Stimulated activated CD4-positive, alpha-beta T cell treated with anti-CD3 and anti-CD28 coated beads, TNF-alpha, amount 100 ng/mL, for 24 hours (primary cell): Measurements from ENCODE around the gene TMC1.
"Not testable (repeated sequence)": the region's sequence is repeated elsewhere in the genome, so short reads cannot be mapped to it uniquely, and the experiment has no call there.

ENCODE experiments used
- DNase-seq, 3 experiments: peaks; one replicate each; pipeline ENCODE4 v3.0.0-alpha.2; 2020; ENCODE audit warnings: low read depth in 3 of 3

TMC1 gene

GRCh38 chr9:72817413-72817812 lies 296.0 kb downstream of the TMC1 start:
- no peak for DNase-seq

GRCh38 chr9:72818385-72818784 lies 297.0 kb downstream of the TMC1 start:
- DNase-seq = no peak

DNA sequence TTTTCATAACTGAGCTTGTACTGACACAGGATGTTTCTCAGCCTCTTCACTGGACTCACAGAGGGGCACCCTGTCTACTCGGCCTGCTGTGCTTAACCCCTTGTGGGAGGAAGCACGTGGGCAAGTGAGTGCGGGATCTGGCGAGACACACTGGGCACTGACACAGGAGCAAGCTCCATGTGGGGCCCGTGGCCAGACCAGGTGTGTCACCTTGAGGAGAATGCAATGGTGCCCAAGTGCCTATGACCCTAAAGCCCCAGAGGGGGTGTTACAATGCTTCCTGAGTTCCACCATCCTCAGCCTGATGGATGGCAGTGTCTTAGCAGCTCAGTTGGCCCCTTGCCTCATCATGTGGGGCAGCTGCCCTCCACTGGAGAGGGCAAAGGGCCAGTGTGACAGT lies 302.6 kb downstream of the TMC1 start:
- DNase-seq = no peak

GRCh38 chr9:72826996-72827949 lies 305.9 kb downstream of the TMC1 start:
- DNase-seq = no peak

GRCh38 chr9:72827950-72828731 lies 306.7 kb downstream of the TMC1 start:
- DNase-seq = no peak

DNA sequence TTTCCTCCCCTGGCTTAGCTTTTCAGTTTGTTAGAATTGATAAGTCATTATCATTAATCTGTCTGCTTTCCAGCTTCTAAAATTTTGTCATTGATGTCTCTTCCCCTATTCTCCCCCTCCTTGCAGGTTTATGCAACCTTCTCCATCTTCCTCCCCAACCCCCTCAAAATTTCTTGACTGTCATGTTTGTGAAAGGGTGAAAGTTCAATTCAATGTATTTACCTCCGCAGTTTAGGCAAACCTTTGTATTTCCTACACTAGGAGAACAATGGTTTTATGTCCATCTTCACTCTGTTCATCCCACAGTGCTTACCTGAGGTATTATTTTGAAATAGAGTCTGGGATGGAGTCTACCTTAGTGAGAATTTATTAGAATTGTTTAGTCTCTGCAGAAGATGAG lies 313.6 kb downstream of the TMC1 start:
- DNase-seq = no peak

DNA sequence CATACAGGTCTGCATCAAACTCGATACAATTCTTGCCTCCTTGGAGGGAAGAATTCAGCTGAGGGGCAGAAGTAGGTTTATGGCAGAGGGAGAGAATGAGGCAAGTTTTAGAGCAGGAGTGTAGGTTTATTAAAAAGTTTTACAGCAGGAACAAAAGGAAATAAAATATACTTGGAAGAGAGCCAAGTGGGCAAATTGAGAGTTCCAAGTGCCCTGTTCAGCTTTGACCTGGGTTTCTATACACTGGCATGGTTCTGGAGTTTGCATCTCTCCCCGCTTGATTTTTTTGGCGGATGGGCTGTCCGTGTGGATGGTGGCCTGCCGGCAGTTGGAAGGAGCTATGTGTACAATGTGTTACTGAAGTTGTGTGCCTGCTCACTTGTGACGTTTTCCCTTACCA lies 315.4 kb downstream of the TMC1 start:
- DNase-seq = no peak

DNA sequence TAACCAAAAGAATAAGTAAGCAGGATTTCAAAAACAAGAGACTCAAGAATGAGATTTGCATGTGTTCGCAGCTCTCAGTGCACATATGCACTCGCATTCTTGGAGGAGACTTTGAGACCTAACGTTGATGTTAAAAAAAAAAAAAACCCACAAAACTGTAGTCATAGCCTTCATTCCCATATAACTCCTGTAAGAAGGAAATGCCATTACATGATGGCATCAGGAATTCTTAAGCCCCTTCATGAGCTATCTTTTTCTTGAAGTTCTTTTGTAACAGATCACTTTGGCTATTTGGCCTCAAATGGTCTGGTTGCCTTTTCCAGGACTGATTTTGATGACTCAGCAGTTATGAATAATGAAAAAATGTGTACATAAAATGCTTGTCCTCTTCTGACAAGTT lies 317.7 kb downstream of the TMC1 start:
- no peak for DNase-seq

- DNase-seq = no peak
These were observed 322.4 kb downstream of the TMC1 start for GRCh38 chr9:72843520-72844439.

DNA sequence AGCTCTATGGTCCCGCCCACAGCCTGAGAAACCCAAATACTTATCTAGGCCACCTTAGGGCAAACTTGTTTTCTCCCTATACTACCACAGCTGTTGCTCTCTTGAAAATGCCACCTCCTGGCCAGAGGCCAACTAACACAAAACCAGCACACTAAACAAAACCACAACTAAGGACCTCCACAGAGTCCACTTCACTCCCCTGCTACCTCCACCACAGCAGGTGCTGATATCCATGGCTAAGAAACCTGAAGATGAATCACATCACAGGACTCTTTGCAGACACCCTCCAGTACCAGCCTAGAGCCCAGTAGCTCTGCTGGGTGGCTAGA lies 323.0 kb downstream of the TMC1 start:
- DNase-seq = no peak

DNA sequence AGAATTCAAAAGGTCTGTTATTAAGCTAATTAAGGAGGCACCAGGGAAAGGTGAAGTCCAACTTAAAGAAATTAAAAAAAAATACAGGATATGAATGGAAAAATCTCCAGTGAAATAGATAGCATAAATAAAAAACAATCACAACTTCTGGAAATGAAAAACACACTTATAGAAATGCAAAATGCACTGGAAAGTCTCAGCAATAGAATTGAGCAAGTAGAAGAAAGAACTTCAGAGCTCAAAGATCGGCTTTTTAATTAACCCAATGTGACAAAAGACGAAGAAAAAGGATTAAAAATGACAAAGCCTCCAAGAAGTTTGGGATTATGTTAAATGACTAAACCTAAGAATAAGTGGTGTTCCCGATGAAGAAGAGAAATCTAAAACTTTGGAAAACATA lies 323.6 kb downstream of the TMC1 start:
- not testable (repeated sequence) for DNase-seq

DNA sequence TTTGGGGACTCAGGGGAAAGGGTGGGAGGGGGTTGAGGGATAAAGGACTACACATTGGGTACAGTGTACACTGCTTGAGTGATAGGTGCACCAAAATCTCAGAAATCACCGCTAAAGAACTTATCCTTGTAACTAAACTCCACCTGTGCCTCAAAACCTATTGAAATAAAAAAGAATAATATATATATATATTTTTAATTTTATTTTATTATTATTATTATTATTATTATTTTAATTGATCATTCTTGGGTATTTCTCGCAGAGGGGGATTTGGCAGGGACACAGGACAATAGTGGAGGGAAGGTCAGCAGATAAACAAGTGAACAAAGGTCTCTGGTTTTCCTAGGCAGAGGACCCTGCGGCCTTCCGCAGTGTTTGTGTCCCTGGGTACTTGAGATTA lies 328.8 kb downstream of the TMC1 start:
- not testable (repeated sequence) for DNase-seq

DNA sequence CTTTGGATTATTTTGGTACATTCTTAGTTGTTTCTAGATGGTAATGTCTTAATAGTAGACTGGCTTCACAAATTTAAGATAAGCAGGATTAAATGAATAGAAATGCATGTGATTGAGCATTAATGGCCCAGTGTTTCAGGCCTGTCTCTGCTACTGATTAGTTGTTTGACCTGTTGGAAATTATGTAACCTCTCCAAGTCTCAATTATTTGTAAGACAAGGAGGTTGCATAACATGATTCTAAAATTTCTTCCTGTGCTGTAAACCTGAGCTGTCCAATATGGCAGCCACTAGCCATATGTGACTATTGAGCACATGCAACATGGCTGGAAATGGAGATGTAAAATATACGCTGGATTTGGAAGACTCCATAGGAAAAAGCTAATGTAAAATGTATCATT lies 333.9 kb downstream of the TMC1 start:
- no peak for DNase-seq

GRCh38 chr9:72855890-72856523 lies 334.6 kb downstream of the TMC1 start:
- no peak for DNase-seq

DNA sequence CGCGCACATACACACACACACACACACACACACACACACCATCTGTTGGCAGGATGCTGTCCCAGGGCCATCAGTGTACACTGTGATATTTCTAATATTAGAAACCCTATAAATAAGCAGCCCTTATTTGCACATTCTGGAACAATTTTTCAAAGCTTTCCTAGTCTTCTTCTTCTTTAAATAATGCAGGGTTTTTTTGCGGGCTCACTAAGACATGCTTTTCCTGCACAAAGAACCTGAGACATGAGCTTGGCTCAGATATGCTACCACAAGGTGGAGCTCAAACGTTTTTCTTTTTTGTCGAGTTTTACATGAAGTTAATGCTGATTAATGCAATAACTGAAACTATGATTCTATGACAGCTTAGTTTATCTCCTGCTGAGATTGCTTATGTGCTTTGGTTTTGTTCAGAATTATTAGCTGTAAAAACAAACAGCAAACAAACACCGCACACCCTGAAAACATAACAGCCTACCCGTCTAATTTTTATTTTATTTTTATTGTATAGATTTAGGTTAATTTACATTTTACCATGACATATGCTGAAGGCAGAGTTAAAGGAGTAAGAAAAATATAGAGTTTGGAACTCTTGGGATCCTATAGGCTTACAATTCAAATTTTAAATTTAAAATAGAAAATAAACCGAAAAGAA lies 335.7 kb downstream of the TMC1 start:
- no peak for DNase-seq

- DNase-seq = no peak
These were observed 336.2 kb downstream of the TMC1 start for GRCh38 chr9:72857624-72857996.

DNA sequence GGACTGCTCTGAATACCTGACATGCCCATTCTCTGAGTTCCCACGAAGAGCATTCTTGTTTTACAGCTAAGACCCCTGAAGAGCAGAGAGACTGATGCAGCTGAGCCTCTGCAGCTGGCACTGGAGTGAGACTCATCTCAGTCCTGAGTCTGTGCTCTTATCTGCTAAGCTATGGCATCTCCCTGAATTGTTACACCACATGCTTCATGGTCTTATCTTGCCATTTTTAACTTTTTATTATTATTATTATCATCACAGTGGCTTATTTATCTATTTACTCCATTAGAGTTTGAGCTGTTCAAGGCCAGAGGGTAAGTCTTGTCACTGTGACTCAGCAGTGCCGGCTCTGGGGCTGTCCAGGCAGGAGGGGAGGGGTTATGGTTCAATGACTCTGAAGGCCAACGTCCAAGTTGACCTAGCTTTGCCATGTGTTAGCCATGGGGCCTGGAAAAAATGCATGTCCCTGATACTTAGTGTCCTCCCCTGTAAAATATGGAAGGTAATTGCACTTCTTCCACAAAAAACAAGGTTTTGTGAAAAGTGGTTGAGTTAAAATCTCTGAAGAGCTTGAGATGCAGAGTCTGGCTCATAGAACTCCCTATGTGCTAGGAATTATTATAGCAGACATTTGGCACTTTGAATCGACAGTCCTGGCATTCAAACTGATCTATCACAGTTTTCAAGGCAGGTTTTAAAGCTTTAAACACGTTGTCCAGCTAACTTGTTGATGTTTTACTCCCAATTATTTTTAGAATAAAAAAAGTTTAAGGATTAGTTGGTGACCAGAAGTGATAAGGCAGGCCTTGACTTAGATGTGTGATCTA lies 336.9 kb downstream of the TMC1 start:
- no peak for DNase-seq

DNA sequence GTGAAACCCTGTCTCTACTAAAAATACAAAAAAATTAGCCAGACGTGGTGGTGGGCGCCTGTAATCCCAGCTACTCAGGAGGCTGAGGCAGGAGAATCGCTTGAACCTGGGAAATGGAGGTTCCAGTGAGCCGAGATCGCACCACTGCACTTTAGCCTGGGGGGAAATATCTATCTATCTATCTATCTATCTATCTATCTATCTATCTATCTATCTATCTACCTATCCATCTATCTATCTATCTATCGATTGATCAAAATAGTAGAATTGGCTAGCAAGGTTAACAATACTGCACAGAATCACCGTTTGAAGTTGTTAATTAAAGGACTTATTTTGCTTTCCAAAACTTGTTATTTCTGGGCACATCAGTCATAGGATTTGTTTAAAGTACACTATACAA lies 341.4 kb downstream of the TMC1 start:
- DNase-seq = not testable (repeated sequence)

DNA sequence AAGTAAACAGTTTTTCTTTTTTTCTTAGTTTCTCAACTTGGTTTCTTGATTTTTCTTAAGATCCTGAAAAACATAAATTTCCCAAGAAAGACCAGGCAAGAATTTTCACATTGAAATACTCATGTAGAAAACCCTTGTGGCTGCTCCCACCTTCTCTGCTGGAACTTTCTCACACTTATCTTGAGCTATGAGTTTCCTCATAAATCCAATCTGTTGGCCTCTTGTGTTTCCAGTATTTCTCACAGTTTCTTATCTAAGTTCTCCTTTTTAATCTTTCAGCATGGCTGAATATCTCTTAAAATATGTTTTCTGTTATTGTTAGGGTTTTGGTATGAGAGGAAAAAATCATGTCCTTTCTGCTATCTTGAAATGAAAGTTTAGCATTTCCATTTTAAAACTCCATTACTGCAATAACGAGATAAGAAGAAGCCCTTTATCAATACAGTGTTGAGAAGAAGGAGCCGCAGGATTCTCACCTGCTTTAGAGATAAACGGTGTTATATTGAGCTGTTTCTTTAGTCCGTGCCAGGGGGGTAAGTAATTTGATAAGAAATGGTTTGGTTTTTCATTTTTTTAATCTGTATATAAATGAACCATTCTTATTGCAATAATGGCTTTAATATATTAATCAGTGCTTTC lies 342.2 kb downstream of the TMC1 start:
- DNase-seq = no peak

DNA sequence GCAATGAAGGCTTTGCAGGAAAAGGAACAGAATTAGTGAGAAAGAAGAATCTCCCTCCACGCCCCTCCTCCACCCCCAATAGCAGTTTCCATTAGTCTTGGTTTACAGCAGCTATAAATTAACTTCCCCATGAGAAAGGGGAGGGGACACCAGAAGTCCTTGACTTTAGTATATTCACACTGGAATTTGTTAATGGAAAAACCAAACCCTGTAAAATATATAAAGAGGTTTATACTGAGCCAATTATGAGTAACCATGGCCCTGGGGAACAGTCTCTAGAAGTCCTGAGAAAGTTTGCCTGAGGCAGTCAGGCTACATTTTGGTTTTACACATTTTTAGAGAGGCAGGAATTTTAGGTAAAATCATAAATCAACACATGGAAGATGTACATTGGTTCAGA lies 342.9 kb downstream of the TMC1 start:
- no peak for DNase-seq
